Sciatic nerve (tissue), 2 donors: ENCODE measurements around the gene RASAL2. TPM values are rescaled to one million over a fixed set of nuclear protein-coding genes. Genes with fewer than 3 reads are reported as not detected.
A peak's percentile ranks its signal among the peaks of the same experiment; 100 is the strongest.
"Not testable (repeated sequence)": the region's sequence is repeated elsewhere in the genome, so short reads cannot be mapped to it uniquely, and the experiment has no call there.

ENCODE experiments used
- ATAC-seq: fragments of 200-7000 bp; cut with Tn5 transposase; one replicate; pipeline ENCODE4 v1.9.1; 2020; ENCODE audit warnings: mild to moderate bottlenecking, moderate library complexity
- DNase-seq: peaks from one replicate; pipeline ENCODE4 v3.0.0-alpha.2; 2020; ENCODE audit warnings: low spot score
- intact Hi-C: fragments of 100-400 bp; cut with DNase I; formaldehyde crosslinking; loops from one replicate; pipeline ENCODE4 v1.14.2; 2022
- total RNA-seq: library from RNA; stranded (reverse); fragmentation: NEBNext Ultra II Directional; extraction: Animal tissue kit (Norgen Biotek cat#: 25700); gene quantifications from one replicate; pipeline ENCODE4 v1.2.1, GENCODE V29; 2021
- donor health status: DM: no; HTN: no; CAD: no.
- donor health status: DM: no; HTN: no; CAD: no.

The RASAL2 gene
- total RNA-seq, 1 donor from 2014 or later, result 42.6 TPM

GRCh38 chr1:178349801-178350200 lies 255.9 kb downstream of the RASAL2 start:
- intact Hi-C loops, result no loop called here
- ATAC-seq (no peak), DNase-seq (no peak)

GRCh38 chr1:178351911-178352310 lies 258.0 kb downstream of the RASAL2 start:
- intact Hi-C loops, DNase-seq, ATAC-seq: not testable (repeated sequence)

- intact Hi-C loops, result no loop called here
Observed at GRCh38 chr1:178352790-178353416, 259.0 kb downstream of the RASAL2 start.

GRCh38 chr1:178353524-178353923 lies 259.6 kb downstream of the RASAL2 start:
- ATAC-seq (no peak), DNase-seq (no peak)
- intact Hi-C loops, result no loop called here

More at GRCh38 chr1:178352790-178353416, 259.0 kb downstream of the RASAL2 start:
- DNase-seq, result no peak
- no peak for ATAC-seq

GRCh38 chr1:178354816-178355215 lies 260.9 kb downstream of the RASAL2 start:
- DNase-seq, result no peak
- no peak for ATAC-seq

GRCh38 chr1:178356299-178356698 lies 262.4 kb downstream of the RASAL2 start:
- DNase-seq (no peak), ATAC-seq (no peak)
- intact Hi-C loops, result no loop called here

More at GRCh38 chr1:178354816-178355215, 260.9 kb downstream of the RASAL2 start:
- intact Hi-C loops, result no loop called here

- intact Hi-C loops, result no loop called here
- no peak for DNase-seq
- ATAC-seq, result no peak
Observed at GRCh38 chr1:178358456-178358855, 264.6 kb downstream of the RASAL2 start.

GRCh38 chr1:178360421-178360820 lies 266.5 kb downstream of the RASAL2 start:
- no peak for DNase-seq
- intact Hi-C loops, result no loop called here
- no peak for ATAC-seq

- ATAC-seq (no peak), DNase-seq (no peak)
- intact Hi-C loops, result no loop called here
Observed at GRCh38 chr1:178361847-178362246, 267.9 kb downstream of the RASAL2 start.

- intact Hi-C loops, result no loop called here
- DNase-seq (no peak), ATAC-seq (no peak)
Observed at GRCh38 chr1:178362747-178363146, 268.8 kb downstream of the RASAL2 start.

- intact Hi-C loops, result no loop called here
- ATAC-seq (no peak), DNase-seq (no peak)
Observed at GRCh38 chr1:178364782-178365181, 270.9 kb downstream of the RASAL2 start.

- DNase-seq (no peak), ATAC-seq (no peak)
- intact Hi-C loops, result no loop called here
Observed at GRCh38 chr1:178367151-178367550, 273.2 kb downstream of the RASAL2 start.

- intact Hi-C loops, result no loop called here
- DNase-seq (no peak), ATAC-seq (no peak)
Observed at GRCh38 chr1:178368208-178368607, 274.3 kb downstream of the RASAL2 start.

GRCh38 chr1:178371235-178371634 lies 277.3 kb downstream of the RASAL2 start:
- ATAC-seq (peak; percentile 70), DNase-seq (no peak)
- intact Hi-C loops, result no loop called here

- intact Hi-C loops, result no loop called here
- DNase-seq (no peak), ATAC-seq (peak; percentile 63)
Observed at GRCh38 chr1:178371933-178372388, 278.1 kb downstream of the RASAL2 start.

GRCh38 chr1:178374016-178374415 lies 280.1 kb downstream of the RASAL2 start:
- no peak for DNase-seq
- intact Hi-C loops, result no loop called here
- ATAC-seq, result no peak

GRCh38 chr1:178376008-178376407 lies 282.1 kb downstream of the RASAL2 start:
- no peak for ATAC-seq
- intact Hi-C loops, result no loop called here

GRCh38 chr1:178379807-178380206 lies 285.9 kb downstream of the RASAL2 start:
- ATAC-seq, result no peak
- DNase-seq, result no peak
- intact Hi-C loops, result no loop called here

More at GRCh38 chr1:178376008-178376407, 282.1 kb downstream of the RASAL2 start:
- no peak for DNase-seq

- DNase-seq (no peak), ATAC-seq (no peak)
- intact Hi-C loops, result no loop called here
Observed at GRCh38 chr1:178382372-178382771, 288.5 kb downstream of the RASAL2 start.

GRCh38 chr1:178385662-178386061 lies 291.8 kb downstream of the RASAL2 start:
- intact Hi-C loops, result no loop called here
- DNase-seq (no peak), ATAC-seq (no peak)
